Epidermal melanocyte (primary cell): ENCODE results near the gene OR2B6.

Source experiments
- DNase-seq: peaks from one replicate; pipeline ENCODE4 v3.0.0; 2011; ENCODE audit warnings: low spot score; ENCODE audit not compliant: insufficient read length

OR2B6 gene

DNA sequence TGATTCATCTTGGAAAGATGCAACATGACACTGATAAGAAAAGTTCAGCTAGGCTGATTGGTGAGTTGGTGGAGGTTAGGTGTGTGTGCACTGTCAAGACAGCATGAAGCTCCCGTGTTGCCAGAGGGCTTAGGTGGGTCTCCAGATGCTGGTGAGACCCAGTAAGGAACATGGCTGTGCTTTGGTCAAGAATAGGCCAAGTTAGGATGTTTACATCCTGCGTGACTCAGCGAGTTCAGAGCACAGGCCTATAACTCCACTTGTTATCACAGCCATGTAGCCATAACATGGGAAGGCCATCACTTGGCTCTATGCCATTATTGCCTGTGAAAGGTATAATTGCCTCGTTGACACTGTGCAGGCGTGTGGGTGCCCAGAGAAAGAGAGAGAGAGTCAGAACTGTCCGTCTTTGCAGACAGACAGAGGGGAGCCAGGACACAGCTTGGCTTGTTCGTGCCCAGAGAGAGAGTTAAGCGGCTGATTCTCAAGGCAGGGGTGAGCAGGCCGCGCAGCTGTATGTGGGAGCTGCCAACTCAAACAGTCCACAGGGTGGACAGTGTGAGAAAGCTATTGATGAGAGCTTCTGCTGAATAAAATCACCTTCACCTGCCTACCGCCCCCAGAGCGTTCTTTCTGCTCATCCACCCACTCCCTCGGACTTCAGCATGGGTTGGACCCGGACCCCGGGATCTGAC, 43.5 kb downstream of the OR2B6 start:
- no peak for DNase-seq

DNA sequence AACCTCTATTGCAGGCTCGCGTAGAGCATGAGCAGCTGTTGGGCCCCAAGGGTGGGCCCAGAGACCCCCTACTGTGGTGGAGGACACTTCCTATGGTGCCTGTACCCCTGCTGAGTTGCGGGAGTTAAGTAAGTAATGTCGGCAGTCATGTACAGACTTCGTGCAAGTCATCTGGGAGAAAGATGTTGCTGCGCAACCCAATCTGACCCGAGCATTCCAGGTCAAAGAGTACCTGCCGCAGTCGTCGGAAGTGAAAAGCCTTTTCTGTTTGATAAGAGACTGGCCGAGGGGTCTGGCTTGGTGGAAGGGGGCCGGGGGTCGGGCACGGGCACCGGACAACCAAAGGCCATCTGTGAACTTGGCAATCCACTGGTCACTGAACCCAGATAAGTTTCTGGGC, 44.3 kb downstream of the OR2B6 start:
- DNase-seq = no peak

DNA sequence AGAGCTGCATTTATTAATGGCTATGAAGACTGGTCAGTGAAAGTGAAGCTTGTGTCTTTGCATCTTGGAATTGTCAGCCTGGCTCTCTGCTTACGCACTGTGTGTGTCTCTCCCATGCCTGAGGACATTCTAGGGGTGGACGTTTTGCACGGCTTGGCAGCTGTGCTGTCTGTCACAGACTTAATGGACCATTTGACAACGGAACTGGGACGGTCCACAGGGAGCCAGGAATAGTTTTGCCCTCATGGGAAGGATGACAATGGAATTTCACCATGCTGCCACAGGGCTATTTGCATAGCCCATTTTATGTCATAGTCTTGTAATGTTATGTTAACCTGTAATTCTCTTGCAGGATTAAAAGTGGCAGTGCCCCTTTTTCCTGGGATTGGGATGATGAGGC, 44.7 kb downstream of the OR2B6 start:
- DNase-seq = no peak

DNA sequence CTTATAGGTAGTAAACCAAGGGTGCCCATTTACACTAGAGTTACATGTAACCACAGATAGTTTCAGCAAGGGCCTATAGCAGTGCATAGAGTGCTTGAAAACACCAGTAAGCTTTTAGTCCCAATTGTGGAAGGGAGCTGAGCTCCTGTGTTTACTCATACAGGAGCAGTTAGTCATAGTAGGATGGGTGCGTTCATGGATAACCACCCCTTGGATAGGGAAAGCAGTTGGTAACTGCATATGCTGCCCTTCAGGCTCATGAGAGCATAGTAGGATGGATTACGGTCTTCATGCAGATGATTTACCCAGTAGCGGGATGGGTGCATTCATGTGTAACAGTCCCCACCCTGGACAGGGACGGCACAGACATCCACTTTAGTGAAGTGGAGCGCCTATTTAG, 45.1 kb downstream of the OR2B6 start:
- DNase-seq = no peak

DNA sequence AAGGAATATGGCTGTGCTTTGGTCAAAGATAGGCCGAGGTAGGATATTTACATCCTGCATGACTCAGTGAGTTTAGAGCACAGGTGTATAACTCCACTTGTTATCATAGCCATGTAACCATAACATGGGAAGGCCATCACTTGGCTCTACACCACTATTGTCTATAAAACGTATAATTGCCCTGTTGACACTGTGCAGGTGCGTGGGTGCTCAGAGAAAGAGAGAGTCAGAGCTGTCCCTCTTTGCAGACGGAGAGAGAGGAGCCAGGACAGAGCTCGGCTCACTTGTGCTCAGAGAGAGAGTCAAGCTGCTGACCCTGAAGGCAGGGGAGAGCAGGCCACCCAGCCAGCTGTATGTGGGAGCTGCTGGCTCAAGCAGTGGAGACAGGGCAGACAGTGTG, 46.0 kb downstream of the OR2B6 start:
- no peak for DNase-seq

DNA sequence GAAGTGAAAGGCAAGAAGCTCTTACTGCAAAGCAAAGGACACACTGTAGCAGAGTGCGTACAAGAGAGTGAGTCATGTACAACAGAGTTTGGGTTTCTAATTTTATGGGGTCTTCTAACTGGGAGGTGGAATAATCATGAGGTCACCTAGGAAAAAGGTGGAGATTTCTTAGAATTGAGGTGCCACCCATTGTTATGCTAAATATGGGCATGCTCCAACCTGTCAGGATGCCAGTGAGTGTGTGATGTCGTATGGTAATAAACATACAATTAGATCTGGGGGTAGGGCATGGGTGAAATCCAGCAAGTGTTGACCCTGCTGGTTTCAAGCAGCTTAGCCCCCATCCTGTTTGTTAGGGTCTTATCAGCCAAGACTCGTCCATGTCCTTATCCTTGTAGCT, 46.6 kb downstream of the OR2B6 start:
- no peak for DNase-seq

DNA sequence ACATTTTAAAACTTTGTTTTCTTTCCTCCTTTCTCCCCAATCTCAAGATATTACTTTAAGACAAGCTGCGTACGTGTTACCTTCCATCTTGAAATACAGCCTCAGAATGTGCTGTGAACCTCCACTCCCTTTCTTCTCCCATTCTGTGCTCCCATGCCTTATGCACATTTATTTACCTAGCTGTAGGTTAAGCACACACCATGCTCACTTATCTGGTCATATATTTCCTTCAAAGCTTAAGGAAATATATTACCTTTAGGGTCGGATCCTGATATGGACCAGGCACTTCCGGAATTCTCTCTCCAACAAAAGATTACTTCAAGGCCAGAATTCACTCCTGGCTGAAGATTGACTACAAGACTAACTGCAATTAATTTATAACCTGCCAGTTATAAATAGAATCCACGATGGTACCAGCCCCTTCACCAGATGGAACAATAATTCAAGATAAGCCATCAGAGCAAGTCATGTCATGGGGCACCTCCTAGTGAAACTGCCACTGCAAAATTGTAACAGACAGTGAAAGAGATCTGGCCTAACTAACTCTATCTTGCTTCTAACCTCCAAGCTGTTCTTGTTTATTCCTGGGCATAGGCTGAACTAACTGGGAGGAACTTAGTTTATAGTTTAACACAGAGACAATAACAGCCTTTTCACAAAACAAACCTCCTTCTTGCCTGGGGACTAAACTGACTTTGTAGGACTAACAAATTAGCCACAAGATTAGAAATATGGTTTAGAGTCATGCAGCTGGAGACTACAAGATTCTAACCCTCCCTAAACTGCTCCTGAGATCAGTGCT, 47.5 kb downstream of the OR2B6 start:
- no peak for DNase-seq

DNA sequence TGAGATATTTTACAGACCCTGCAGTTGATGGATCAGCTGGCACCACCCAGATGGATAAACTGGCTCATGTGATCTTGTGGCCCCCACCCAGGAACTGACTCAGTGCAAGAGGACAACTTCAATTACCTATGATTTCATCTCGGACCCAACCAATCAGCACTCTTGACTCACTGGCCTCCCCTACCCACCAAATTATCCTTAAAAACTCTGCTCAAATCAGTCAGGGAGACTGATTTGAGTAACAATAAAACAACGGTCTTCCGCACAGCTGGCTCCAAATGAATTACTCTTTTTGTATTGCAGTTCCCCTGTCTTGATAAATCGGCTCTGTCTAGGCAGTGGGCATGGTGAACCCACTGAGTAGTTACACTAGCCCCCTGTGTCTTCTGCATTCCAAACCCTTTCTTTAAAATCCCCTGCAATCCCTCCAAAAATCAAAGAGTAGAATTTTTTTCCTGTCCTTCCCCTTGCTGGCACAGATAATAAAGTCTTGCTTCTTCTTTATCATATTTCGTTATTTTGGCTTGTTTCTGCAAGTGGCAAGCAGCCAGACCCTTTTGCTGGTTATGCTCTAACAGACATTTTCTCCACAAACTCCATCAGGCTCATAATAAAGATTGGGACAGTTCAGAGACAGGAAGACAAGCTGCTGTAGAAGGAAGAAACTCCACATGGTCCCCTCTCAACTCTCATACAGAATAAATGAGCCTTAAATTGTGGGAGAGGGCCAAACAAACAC, 48.3 kb downstream of the OR2B6 start:
- DNase-seq = no peak

DNA sequence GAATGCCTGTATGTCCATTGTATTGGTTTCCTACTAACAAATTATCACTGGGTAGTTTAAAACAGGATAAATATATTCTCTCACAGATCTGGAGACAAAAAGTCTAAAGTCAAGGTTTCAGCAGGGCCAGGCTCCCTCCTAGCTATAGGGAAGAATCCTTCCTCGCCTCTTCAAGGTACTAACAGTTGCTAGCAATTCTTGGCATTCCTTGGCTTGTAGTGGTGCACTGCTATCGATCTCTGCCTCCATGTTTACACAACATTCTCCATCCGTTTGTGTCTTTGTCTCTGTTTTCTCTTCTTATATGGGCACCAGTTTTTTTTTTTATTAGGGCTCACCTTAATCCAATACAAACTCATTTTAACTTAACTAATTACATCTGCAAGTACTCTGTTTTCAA, 48.9 kb downstream of the OR2B6 start:
- DNase-seq = no peak
